SKM-1 treated with dmso at 0.1 percent for 144 hours (cell line): Measurements from ENCODE around the gene LRIT3.

Experiments used
- DNase-seq: peaks from one replicate; lab custom pipeline; 2025; ENCODE audit not compliant: unreplicated experiment; lab: John Stamatoyannopoulos, UW

Gene LRIT3

DNA sequence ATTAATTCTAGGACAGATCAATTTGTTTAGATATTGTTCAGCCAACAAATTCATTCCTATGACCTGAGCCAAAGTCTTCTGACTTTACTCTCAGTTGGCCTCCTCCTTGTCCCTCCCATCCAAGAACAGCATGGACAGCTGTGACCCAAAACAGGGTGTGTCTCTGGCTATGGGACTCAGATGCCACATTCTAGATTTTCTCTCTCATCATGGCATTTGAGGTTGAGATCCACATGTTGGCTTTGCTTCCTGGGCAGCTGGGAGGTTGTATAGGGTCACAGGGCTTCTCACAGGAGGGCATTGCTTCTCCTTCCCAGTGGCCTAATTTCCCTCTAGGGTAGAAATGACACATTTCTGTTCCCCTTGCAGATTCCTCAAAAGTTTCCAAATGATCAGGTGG lies 42.2 kb downstream of the LRIT3 start:
- no peak for DNase-seq

DNA sequence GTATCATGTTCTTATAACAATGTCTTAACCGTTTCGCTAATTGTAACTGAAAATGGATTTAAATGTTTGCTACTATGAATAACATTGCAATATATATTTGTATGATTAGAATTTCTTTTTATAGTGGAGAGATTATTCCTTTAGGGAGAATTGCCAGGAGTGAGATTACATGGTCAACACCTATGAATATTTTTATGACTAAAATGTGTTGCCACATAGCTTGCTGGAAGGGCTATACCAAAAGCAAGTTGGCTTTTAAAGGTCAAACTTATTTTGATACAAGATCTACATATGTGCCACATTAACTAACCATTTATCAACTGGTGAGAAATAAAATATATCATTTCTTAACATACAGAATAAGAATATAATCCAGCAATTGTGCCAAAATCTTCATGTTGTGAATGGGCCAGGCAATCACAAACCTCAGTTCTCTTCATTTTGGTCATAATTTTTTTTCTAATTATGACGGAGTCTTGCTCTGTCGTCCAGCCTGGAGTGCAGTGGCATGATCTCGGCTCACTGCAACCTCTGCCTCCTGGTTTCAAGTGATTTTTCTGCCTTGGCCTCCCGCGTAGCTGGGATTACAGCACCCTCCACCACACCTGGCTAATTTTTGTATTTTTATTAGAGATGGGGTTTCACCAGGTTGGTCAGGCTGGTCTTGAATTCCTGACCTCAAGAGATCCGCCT lies 54.8 kb downstream of the LRIT3 start:
- DNase-seq = no peak

DNA sequence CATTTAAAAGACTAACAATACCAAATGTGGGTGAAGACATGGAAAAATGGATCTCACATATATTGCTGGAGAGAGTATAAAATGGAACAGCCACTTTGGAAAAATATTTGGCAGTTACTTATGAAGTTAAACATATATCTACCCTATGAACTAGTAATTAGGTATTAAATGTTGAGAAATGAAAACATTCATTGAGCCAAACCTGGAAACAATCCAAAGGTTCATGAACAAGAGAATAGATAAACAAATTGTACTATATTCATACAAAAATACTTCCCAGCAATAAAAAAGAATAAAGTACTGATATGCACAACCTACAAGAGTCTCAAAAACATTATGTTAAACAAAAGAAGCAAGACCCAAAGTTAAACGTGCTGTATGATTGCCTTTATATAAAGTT lies 60.8 kb downstream of the LRIT3 start:
- DNase-seq = no peak

DNA sequence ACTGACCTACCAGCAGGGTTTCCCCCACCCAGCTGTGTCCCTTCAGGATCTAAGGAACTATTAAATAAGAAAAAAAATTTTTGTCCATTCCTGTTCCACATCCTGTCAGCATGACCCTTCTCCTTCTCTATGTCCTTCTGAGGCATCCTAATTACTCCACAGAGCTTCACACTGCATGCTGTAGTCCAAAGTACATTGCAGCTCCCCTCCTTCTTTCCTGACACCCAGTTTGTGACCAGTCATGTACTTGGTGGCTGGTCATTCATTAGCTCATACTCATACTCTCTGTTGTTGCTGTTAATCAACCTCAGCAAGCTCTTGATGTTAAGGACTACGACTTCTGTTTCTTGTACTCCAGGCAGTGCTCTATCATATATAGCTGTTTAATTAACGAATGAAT lies 62.3 kb downstream of the LRIT3 start:
- no peak for DNase-seq

DNA sequence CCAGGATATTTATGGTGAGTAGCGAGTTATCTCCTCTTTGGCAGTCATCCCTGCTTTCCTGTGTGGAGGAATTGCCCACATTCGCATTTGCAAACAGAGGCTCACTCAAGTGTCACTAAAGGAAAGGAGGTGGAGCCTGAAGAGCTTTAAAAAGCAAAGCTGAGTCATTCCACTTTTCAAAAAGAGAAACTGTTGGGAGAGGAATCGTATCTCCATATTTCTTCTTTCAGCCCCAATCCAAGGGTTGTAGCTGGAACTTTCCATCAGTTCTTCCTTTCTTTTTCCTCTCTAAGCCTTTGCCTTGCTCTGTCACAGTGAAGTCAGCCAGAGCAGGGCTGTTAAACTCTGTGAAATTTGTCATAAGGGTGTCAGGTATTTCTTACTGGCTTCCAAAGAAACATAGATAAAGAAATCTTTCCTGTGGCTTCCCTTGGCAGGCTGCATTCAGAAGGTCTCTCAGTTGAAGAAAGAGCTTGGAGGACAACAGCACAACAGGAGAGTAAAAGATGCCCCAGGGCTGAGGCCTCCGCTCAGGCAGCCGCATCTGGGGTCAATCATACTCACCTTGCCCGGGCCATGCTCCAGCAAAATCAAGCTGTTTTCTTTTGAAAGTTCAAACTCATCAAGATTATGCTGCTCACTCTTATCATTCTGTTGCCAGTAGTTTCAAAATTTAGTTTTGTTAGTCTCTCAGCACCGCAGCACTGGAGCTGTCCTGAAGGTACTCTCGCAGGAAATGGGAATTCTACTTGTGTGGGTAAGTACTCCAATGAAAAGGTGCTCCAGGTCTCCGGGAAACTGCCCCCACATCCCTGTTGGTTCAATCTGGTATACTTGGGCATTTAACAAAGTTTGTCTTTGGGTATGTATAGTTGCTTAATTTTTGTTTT lies 65.0 kb downstream of the LRIT3 start, which contains the start of gene EGF:
Gene EGF, plus strand, starts transcription at position 178 of the 890 bp plus-strand sequence. Its CDS starts 453 bp downstream, at position 631.
- DNase-seq = no peak

DNA sequence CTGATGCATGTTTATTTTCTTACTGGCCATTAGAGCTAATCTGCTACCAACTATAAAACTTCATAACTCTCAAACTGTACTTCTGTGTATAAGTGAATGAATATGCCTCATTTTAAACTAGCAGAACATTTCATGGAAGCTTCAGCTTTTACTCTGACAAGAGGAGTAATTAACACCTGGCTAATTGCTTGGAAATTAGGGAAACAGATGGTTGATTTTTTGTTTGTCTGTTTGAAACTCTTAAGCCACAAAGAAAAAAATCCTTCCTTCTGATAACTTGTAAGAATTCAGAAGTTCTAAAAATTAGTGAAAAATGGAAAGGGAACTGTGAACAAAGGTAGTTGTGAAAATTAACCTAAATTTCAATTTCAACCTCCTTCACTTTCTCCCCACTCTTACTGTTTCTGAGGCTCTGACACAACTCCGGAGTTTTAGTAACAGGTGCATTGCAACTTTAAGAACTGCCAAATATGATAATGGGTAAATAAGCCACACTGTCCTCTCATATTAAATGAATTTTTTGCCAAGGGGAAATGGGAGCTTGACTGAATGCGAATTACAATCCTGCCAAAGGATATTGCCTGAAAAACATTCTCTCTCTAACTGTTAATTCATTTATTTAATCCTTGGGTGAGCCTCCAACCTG lies 65.8 kb downstream of the LRIT3 start:
- DNase-seq = no peak

DNA sequence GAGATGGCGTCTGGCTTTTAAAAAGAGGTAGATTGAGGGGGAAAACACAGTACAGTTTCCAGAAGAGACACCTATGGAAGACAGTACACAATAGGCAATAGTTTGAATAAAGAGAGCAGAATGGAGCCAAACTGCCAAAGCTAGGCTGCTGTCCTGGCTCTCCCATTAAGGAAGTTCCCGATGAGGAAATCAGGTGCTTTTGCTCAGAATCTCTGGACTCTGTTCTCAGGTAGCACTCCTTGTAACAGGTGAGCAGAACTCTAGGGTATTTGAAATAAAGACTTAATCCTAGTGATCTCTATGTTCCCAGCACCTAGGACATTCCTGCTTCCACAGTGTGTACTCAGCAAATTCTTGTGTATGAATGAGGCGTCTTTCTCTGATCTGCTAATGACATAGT lies 66.4 kb downstream of the LRIT3 start:
- no peak for DNase-seq

DNA sequence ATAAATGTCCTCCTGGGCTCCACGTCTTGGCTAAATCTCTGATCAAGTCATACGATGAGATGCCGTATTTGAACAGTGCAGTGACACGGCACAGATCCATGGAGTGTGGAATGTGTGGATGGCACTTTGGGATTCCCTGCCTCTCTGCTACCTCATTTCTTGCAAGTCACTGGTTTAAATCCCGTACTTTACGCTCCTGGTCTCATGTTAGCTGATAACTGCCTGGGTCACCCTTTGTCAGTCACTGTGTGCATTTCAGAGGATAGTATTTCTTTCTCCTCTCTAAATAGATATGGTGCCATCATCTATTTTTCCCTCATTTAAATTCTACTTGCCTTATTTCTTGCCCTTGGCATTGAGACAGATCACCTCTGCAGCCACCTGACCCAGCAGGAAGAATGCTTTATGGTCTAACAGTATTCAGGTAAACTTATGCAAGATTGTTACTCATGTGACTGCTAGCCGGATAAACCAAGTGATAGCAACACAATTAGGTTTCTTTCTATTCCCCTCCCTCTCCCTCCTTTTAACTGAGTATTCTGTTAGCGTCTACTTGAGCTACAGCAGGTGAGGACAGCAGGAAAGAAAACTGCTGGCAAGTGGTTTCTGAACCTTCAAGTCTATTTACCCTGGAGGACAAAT lies 67.6 kb downstream of the LRIT3 start:
- no peak for DNase-seq

DNA sequence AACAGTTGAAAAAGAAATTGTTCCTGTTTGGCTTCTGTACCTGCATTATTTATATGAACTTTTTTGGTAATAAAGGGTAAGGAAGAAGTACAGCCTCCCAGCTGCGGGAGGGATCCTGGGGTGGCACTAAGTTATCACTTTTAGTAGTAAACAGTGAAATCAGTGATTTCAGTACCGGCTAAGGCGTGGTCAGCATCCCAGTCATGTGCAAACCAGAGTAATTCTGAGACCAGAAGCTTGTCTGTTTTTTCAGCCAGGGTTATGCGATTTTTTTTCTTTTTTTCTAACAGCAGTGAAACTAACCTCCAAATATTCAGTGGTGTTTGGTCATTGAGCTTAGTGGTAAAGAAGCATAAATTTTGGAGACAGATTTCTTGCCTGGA lies 68.1 kb downstream of the LRIT3 start:
- no peak for DNase-seq

DNA sequence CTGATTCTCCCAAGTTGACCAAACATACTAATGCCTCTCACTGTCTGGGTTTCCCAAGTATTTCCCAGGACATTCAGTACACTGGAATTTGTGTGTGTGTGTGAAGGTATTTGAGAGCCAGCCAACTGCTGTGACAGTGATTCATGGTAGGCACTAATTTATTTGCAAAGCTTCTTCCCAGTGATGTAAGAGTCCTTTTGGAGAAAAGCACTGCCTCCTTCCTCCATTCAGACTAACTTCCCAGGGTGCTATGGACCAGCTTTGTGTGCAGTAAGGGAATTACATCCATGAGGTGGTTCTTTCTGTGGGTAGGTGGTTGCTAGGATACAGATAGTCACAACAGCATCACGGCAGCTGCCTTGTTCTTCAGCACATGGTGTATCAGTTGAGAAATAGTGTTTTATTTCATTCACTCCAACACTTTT lies 73.5 kb downstream of the LRIT3 start:
- no peak for DNase-seq
